GM12892 (cell line): ENCODE measurements around the gene KCNJ3.
"Not testable (repeated sequence)": the region's sequence is repeated elsewhere in the genome, so short reads cannot be mapped to it uniquely, and the experiment has no call there.

Experiments used
- DNase-seq: peaks from one replicate; pipeline ENCODE4 v3.0.0; 2011; ENCODE audit not compliant: insufficient read length
- FAIRE-seq: peaks from 2 replicates; lab custom pipeline; 2011; peaks lifted over from hg19 to GRCh38; lab: Jason Lieb, UNC
- POLR2A ChIP-seq: IDR thresholded peaks from 2 replicates; pipeline ENCODE4 v1.6.1; 2011; ENCODE audit warnings: low read depth, low read length, control low read depth
- POLR2AphosphoS5 ChIP-seq: IDR thresholded peaks from 2 replicates; pipeline ENCODE4 v1.6.1; 2011; ENCODE audit warnings: low read depth, low read length, control low read depth
- TAF1 ChIP-seq: IDR thresholded peaks from 2 replicates; pipeline ENCODE4 v1.6.1; 2011; ENCODE audit warnings: low read depth, mild to moderate bottlenecking, control low read depth, low read length, borderline replicate concordance

KCNJ3 gene

GRCh38 chr2:154804451-154804850, 106.0 kb downstream of the KCNJ3 start:
- no peak for FAIRE-seq
- TF ChIP-seq POLR2AphosphoS5, result no peak
- no peak for TF ChIP-seq POLR2A
- TF ChIP-seq TAF1, result no peak
- DNase-seq, result no peak

GRCh38 chr2:154813636-154814035, 115.1 kb downstream of the KCNJ3 start:
- no peak for FAIRE-seq
- DNase-seq, result no peak
- no peak for TF ChIP-seq POLR2A
- no peak for TF ChIP-seq TAF1
- no peak for TF ChIP-seq POLR2AphosphoS5

- DNase-seq (no peak), FAIRE-seq (no peak)
- TF ChIP-seq POLR2A (no peak), POLR2AphosphoS5 (no peak), TAF1 (no peak)
Measured at GRCh38 chr2:154814856-154815255, 116.4 kb downstream of the KCNJ3 start.

DNA sequence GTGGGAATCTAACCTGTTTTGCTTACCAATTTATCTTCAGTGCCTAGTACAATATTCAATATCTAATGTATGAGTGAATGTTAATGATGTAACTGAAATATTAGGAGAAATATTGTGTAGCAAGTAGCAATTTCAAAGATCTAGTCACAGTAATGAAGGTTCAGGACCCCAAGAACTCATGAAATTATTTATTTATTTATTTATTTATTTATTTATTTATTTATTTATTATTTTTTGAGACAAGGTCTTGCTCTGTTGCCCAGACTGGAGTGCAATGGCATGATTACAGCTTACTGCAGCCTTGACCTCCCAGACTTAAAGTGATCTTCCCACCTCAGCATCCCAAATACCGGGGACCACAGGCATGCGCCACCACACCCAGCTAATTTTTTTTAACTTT, 126.9 kb downstream of the KCNJ3 start:
- no peak for DNase-seq
- TF ChIP-seq POLR2A, result no peak
- no peak for TF ChIP-seq POLR2AphosphoS5
- TF ChIP-seq TAF1, result no peak
- FAIRE-seq, result no peak

DNA sequence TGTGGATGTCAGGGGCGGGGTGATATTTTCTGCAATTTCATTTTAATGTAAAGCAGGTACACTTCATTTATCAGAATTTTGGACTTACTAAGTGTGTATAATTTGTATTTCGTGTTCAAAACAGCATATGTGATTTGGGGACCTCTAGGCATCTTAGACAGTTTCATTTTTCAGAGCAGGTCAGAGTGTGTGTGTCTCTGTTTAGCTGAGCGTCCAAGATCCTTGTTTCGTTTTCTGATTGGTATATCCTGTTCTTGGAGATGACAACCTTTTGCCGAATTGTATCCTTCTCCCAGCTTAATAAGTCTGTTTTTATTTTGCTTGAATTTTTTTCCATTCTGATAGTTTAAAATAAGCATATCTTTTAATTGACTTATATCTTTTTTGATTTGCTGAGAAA, 128.3 kb downstream of the KCNJ3 start:
- DNase-seq, result no peak
- no peak for TF ChIP-seq POLR2AphosphoS5
- TF ChIP-seq TAF1, result no peak
- TF ChIP-seq POLR2A, result no peak
- FAIRE-seq, result no peak

DNA sequence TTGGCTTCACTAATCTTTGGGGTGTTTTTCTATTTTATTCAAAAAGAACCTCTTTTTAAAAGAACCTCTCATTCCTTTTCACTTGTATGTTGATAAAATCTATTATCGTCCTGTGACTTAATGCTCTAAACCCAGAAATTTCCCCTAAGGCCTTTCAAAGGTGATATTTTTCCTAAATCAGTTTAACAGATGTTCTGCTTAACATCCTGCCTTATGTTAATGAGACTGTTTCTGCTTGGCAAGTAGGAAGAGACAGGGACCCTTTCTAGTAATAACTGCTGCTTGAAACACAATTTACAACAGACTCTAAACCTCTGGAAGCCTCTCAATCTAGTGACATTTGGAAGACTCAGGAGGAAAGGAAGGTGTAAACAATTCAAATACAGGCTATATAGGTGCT, 128.8 kb downstream of the KCNJ3 start:
- no peak for DNase-seq
- TF ChIP-seq POLR2AphosphoS5 (no peak), TAF1 (no peak), POLR2A (no peak)
- FAIRE-seq, result no peak

- DNase-seq (no peak), FAIRE-seq (no peak)
Measured at GRCh38 chr2:154832711-154833110, 134.2 kb downstream of the KCNJ3 start.

GRCh38 chr2:154836632-154837031, 138.1 kb downstream of the KCNJ3 start:
- DNase-seq, result no peak
- no peak for FAIRE-seq
- TF ChIP-seq TAF1 (no peak), POLR2AphosphoS5 (no peak), POLR2A (no peak)

More at GRCh38 chr2:154832711-154833110, 134.2 kb downstream of the KCNJ3 start:
- no peak for TF ChIP-seq POLR2A

- TF ChIP-seq POLR2AphosphoS5 (no peak), TAF1 (no peak), POLR2A (no peak)
- no peak for FAIRE-seq
- DNase-seq, result no peak
Measured at GRCh38 chr2:154837035-154837434, 138.5 kb downstream of the KCNJ3 start.

GRCh38 chr2:154844513-154844912, 146.0 kb downstream of the KCNJ3 start:
- FAIRE-seq, result no peak
- TF ChIP-seq POLR2A (no peak), TAF1 (no peak), POLR2AphosphoS5 (no peak)
- no peak for DNase-seq

DNA sequence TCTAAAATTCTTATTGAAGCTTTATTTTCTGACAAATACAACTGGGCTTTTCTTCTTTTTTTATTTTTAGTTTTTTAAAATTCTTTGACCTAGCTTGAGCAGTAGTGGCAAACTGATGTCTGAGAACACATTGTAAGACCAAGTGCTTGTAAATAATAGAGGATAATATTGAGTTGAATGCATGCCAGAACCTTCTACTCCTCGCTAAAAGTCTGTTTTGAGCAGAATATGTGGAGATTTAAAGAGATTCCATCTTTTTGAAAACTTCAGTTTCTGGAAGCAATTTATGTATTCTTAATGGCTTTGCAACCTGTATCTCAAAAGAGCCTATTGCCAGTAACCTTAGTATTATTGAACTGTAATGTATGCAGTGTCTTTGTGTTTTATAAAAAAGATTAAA, 148.3 kb downstream of the KCNJ3 start:
- TF ChIP-seq POLR2A (no peak), POLR2AphosphoS5 (no peak), TAF1 (no peak)
- DNase-seq, result no peak
- FAIRE-seq, result no peak

GRCh38 chr2:154849482-154849881, 151.0 kb downstream of the KCNJ3 start:
- no peak for TF ChIP-seq POLR2AphosphoS5
- TF ChIP-seq POLR2A, result no peak
- no peak for TF ChIP-seq TAF1
- FAIRE-seq (no peak), DNase-seq (no peak)

DNA sequence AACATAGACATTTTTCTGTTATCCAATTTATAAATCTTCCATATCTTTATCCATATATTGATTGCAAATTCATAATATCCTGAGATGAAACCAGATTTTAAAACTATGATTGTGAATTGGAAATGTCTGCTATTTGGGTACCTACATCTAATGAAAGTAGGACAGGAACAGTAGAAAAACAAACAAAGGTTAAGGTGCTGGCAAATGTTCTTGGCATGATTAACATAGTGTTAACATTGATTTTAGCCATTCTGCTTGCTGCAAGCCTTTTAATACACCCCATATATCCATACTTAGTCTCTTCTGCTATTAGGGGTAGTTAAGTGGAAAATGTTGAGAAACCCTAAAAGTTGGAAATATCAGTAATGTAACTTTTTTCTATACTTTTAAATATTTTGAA, 152.0 kb downstream of the KCNJ3 start:
- TF ChIP-seq POLR2A (no peak), TAF1 (no peak), POLR2AphosphoS5 (no peak)
- FAIRE-seq (no peak), DNase-seq (no peak)

- no peak for FAIRE-seq
- TF ChIP-seq POLR2A (no peak), TAF1 (no peak)
- no peak for DNase-seq
Measured at GRCh38 chr2:154855138-154855537, 156.6 kb downstream of the KCNJ3 start.

- not testable (repeated sequence) for FAIRE-seq, DNase-seq
Measured at GRCh38 chr2:154867151-154867550, 168.7 kb downstream of the KCNJ3 start.

- no peak for TF ChIP-seq POLR2A
- FAIRE-seq (no peak), DNase-seq (no peak)
Measured at GRCh38 chr2:154875999-154876398, 177.5 kb downstream of the KCNJ3 start.
